Measurements from ENCODE around the gene CDC42EP1. TPM values are rescaled to one million over a fixed set of nuclear protein-coding genes. Genes with fewer than 3 reads are reported as not detected.

The CDC42EP1 gene, protein sequence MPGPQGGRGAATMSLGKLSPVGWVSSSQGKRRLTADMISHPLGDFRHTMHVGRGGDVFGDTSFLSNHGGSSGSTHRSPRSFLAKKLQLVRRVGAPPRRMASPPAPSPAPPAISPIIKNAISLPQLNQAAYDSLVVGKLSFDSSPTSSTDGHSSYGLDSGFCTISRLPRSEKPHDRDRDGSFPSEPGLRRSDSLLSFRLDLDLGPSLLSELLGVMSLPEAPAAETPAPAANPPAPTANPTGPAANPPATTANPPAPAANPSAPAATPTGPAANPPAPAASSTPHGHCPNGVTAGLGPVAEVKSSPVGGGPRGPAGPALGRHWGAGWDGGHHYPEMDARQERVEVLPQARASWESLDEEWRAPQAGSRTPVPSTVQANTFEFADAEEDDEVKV
- total RNA-seq: 46.2 TPM

DNA sequence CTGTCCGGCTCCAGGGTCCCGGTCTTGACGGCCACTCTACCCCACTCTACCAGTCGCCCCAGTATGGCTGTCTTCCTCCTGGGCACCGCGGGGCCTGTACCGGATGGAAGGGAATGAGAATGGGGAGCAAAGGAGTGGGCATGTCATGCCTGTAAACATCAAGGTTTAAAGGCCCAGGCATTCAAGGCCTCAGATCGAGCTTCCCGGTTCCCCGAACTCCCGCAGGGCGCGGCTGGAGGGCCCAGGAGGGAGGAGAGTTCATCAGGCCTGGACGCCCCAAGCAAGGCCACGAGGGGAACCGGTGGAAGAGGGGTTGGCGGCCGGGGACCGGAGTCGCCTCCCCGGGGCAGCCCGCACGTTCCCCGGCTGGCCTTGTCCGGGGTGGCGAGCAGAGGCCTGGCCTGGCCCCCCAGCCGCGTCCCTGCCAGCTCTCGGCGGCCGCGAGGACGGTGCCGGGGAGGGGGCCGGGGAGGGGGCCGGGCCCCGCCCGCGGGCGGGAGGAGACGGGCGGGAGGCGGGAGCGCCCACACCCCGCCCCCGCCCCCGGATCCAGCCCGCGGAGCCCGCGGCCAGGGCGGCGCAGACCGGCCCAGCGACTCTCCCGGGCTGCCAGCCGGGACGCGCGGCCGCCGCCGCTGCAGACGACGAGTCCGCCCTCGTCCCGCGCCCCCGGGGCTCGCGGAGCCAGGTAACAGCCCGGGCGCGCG, at the start of gene CDC42EP1:
Gene CDC42EP1 (plus strand): TSS at position 580 of the 707 bp plus-strand sequence. CDS start 5,870 bp downstream, outside the sequence.
- TF ChIP-seq POLR2A (IDR thresholded peaks at IDR 0.05) (peak in 1 of 2 donors; percentile 87), POLR2AphosphoS5 (IDR thresholded peaks at IDR 0.05; ENCODE audit: insufficient read depth in 1 of 2, low read depth in 1 of 2) (peak in 1 of 2 donors; percentile 59)
- TF ChIP-seq, protein P1, sequence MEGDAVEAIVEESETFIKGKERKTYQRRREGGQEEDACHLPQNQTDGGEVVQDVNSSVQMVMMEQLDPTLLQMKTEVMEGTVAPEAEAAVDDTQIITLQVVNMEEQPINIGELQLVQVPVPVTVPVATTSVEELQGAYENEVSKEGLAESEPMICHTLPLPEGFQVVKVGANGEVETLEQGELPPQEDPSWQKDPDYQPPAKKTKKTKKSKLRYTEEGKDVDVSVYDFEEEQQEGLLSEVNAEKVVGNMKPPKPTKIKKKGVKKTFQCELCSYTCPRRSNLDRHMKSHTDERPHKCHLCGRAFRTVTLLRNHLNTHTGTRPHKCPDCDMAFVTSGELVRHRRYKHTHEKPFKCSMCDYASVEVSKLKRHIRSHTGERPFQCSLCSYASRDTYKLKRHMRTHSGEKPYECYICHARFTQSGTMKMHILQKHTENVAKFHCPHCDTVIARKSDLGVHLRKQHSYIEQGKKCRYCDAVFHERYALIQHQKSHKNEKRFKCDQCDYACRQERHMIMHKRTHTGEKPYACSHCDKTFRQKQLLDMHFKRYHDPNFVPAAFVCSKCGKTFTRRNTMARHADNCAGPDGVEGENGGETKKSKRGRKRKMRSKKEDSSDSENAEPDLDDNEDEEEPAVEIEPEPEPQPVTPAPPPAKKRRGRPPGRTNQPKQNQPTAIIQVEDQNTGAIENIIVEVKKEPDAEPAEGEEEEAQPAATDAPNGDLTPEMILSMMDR (IDR thresholded peaks at IDR 0.05): no peak
- Histone ChIP-seq H3K27ac (peak within 1 kb of the TSS; percentile 99), H3K4me1 (peaks cover 61% of the 10 kb centered on the region), H3K9me3 (no peaks in the 10 kb centered on the region), H3K27me3 (no peaks in the 10 kb centered on the region), H3K4me3 (peak within 1 kb of the TSS; percentile 84 to 89), H3K36me3 (peaks cover 0 to 3% of the 10 kb centered on the region in 2 donors)
- DNase-seq (ENCODE audit: extremely low spot score in 2 of 2): no peak
- intact Hi-C loops (cut with DNase I): loop anchor here (2.0 kb wide), 1 partner anchor 15 kb away; no protein-coding TSS in a partner anchor

GRCh38 chr22:37511395-37512104, 48.7 kb upstream of the CDC42EP1 start:
- no peaks in the 10 kb centered on the region for H3K27me3 ChIP-seq
- H3K9me3 ChIP-seq: no peaks in the 10 kb centered on the region
- no peak for TF ChIP-seq POLR2A (IDR thresholded peaks at IDR 0.05)
- no peak for TF ChIP-seq POLR2AphosphoS5 (IDR thresholded peaks at IDR 0.05; ENCODE audit: insufficient read depth in 1 of 2, low read depth in 1 of 2)
- TF ChIP-seq, protein P1 (IDR thresholded peaks at IDR 0.05): no peak
- no peak for DNase-seq (ENCODE audit: extremely low spot score in 2 of 2)
- H3K27ac ChIP-seq: no peak overlapping the region
- H3K4me3 ChIP-seq: no peak overlapping the region
- peaks cover 15% of the 10 kb centered on the region for H3K4me1 ChIP-seq
- intact Hi-C loops (cut with DNase I): no loop called here
- no peaks in the 10 kb centered on the region for H3K36me3 ChIP-seq

DNA sequence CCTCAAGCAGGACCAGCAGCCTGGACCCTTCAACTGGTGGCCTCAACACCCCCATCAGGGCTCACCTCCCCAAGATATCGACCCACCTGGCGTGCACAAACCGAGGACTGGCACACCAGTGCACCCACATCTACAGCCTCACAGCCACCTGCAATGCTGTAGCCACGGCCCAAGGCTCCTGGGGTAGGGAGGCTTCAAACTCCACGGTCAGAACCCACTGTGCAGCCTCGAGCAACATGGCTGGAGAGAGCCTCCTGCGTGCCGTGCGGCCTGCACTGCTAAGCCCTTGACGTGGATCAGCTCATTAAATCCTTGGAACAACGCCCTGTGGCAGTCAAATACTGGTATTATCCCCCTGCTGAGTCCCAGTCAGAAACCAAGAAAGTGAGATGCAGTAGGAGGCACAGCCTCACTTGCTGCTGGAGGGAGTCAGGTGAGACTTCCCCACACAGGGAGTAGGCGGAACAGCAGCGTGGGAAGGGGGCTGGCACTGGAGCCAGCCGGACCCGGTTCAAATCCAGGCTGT, 45.7 kb upstream of the CDC42EP1 start:
- no peak for DNase-seq (ENCODE audit: extremely low spot score in 2 of 2)
- Histone ChIP-seq H3K36me3 (no peaks in the 10 kb centered on the region), H3K4me1 (peaks cover 16% of the 10 kb centered on the region), H3K4me3 (no peak overlapping the region), H3K27ac (no peak overlapping the region), H3K9me3 (no peaks in the 10 kb centered on the region), H3K27me3 (no peaks in the 10 kb centered on the region)
- intact Hi-C loops (cut with DNase I): no loop called here
- TF ChIP-seq POLR2AphosphoS5 (IDR thresholded peaks at IDR 0.05; ENCODE audit: insufficient read depth in 1 of 2, low read depth in 1 of 2): no peak
- TF ChIP-seq, protein P1 (IDR thresholded peaks at IDR 0.05): no peak
- TF ChIP-seq POLR2A (IDR thresholded peaks at IDR 0.05): no peak

DNA sequence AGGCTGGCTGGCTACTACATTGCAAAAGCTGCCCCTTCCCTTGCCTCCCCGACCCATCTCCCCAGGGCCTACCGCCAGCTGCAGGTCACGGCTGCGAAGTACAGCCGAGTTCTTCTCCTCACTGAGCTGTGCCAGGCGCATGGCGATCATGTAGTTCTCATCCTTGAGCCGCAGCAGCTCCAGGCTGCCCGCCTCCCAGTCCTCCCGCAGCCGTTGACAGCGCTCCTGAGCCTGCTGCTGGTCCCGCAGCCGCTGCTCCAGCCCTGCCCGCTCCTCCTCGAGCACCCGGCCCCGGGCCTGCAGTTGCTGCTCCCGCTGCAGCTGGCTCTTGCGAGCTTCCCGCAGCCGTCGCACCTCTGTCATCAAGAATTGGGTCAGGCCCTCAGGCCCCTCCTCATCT, 44.4 kb upstream of the CDC42EP1 start:
- intact Hi-C loops (cut with DNase I): no loop called here
- Histone ChIP-seq H3K36me3 (no peaks in the 10 kb centered on the region), H3K9me3 (no peaks in the 10 kb centered on the region), H3K27ac (no peak overlapping the region), H3K4me3 (no peak overlapping the region), H3K4me1 (peaks cover 22% of the 10 kb centered on the region), H3K27me3 (no peaks in the 10 kb centered on the region)
- no peak for DNase-seq (ENCODE audit: extremely low spot score in 2 of 2)
- TF ChIP-seq, protein P1 (IDR thresholded peaks at IDR 0.05): no peak
- TF ChIP-seq POLR2A (IDR thresholded peaks at IDR 0.05) (no peak), POLR2AphosphoS5 (IDR thresholded peaks at IDR 0.05; ENCODE audit: insufficient read depth in 1 of 2, low read depth in 1 of 2) (no peak)

Data from vagina (tissue), 2 donors.